ENCODE data around the gene NEDD1. TPM values are rescaled to one million over a fixed set of nuclear protein-coding genes. Genes with fewer than 3 reads are reported as not detected.

NEDD1 gene
- total RNA-seq, 1 donor from 2014 or later: 31.3 TPM

DNA sequence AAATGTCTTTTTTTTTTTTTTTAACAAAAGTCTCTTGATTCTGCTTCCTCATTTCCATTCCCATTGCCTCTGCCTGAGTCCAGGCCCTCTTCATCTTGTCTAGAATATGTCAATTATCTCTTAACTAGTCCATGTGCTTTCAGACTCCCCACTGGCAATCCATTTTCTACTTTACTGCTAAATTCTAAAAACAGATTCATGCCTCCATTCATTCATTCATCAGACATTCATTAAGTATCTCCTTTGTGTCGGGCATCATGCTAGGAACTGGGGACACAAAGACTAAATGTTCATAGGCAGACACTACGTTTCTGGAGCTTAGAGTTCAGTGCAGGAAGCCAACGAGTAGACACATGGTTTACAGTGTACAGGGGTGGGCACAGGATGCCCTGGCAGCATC is 9.6 kb upstream of the NEDD1 start:
- Histone ChIP-seq H3K4me3 (ENCODE audit: insufficient read depth, low read depth, low read length) (no peak overlapping the region), H3K27me3 (ENCODE audit: insufficient read depth, low read length) (no peaks in the 10 kb centered on the region), H3K4me1 (ENCODE audit: insufficient read depth, low read length) (no peaks in the 10 kb centered on the region), H4K20me1 (ENCODE audit: insufficient read depth, low read length) (no peaks in the 10 kb centered on the region), H2AFZ (ENCODE audit: low read depth, low read length) (no peak overlapping the region), H3K9ac (ENCODE audit: low read length) (no peak overlapping the region), H3K79me2 (ENCODE audit: insufficient read depth, low read length) (no peaks in the 10 kb centered on the region), H3K36me3 (ENCODE audit: insufficient read depth, low read length) (no peaks in the 10 kb centered on the region), H3K27ac (ENCODE audit: low read depth, low read length) (no peak overlapping the region), H3K4me2 (ENCODE audit: low read length) (no peak overlapping the region), H3K9me3 (ENCODE audit: insufficient read depth, low read depth, low read length) (no peaks in the 10 kb centered on the region)
- FAIRE-seq: no peak
- Mint-ChIP-seq H3K4me3 (ENCODE audit: unreplicated experiment) (no peak overlapping the region), H3K27ac (ENCODE audit: unreplicated experiment) (no peak overlapping the region), H3K27me3 (ENCODE audit: low read depth, unreplicated experiment) (peaks cover 2% of the 10 kb centered on the region), H3K9me3 (ENCODE audit: unreplicated experiment) (peaks cover 8% of the 10 kb centered on the region), H3K4me1 (ENCODE audit: low read depth, unreplicated experiment) (no peaks in the 10 kb centered on the region), H3K36me3 (ENCODE audit: low read depth, unreplicated experiment) (no peaks in the 10 kb centered on the region)
- TF ChIP-seq CTCF (IDR thresholded peaks at IDR 0.05; ENCODE audit: insufficient read depth, low read depth, low read length) (no peak), EZH2 (IDR thresholded peaks at IDR 0.05; ENCODE audit: insufficient read depth, low read length) (no peak)
- no peak for DNase-seq (ENCODE audit: low read depth)

DNA sequence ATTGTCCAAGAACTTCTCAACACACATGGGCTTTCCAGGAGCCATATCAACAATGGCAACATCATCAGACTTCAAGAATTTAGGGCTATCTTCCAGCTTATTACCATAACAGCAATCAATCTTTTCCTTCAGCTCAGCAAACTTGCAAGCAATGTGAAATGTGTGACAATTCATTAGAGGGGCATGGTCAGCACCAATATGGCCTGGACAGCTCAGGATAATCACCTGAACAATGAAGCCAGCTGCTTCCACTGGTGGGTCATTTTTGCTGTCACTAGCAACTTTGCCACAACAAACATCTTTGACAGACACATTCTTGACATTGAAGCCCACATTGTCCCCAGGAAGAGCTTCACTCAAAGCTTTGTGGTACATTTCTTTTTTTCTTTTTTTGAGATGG is 5.9 kb upstream of the NEDD1 start:
- Histone ChIP-seq H3K4me1 (ENCODE audit: insufficient read depth, low read length) (no peaks in the 10 kb centered on the region), H4K20me1 (ENCODE audit: insufficient read depth, low read length) (no peaks in the 10 kb centered on the region), H3K4me2 (ENCODE audit: low read length) (no peak overlapping the region), H3K9ac (ENCODE audit: low read length) (no peak overlapping the region), H3K27ac (ENCODE audit: low read depth, low read length) (no peak overlapping the region), H3K9me3 (ENCODE audit: insufficient read depth, low read depth, low read length) (no peaks in the 10 kb centered on the region), H3K36me3 (ENCODE audit: insufficient read depth, low read length) (no peaks in the 10 kb centered on the region), H3K4me3 (ENCODE audit: insufficient read depth, low read depth, low read length) (no peak overlapping the region), H3K79me2 (ENCODE audit: insufficient read depth, low read length) (no peaks in the 10 kb centered on the region), H2AFZ (ENCODE audit: low read depth, low read length) (no peak overlapping the region), H3K27me3 (ENCODE audit: insufficient read depth, low read length) (no peaks in the 10 kb centered on the region)
- H3K27ac Mint-ChIP-seq (ENCODE audit: unreplicated experiment): no peak overlapping the region
- no peaks in the 10 kb centered on the region for H3K4me1 Mint-ChIP-seq (ENCODE audit: low read depth, unreplicated experiment)
- H3K27me3 Mint-ChIP-seq (ENCODE audit: low read depth, unreplicated experiment): no peaks in the 10 kb centered on the region
- DNase-seq (ENCODE audit: low read depth) (no peak), FAIRE-seq (no peak)
- no peaks in the 10 kb centered on the region for H3K36me3 Mint-ChIP-seq (ENCODE audit: low read depth, unreplicated experiment)
- no peak for TF ChIP-seq EZH2 (IDR thresholded peaks at IDR 0.05; ENCODE audit: insufficient read depth, low read length)
- no peak for TF ChIP-seq CTCF (IDR thresholded peaks at IDR 0.05; ENCODE audit: insufficient read depth, low read depth, low read length)
- peaks cover 3% of the 10 kb centered on the region for H3K9me3 Mint-ChIP-seq (ENCODE audit: unreplicated experiment)
- H3K4me3 Mint-ChIP-seq (ENCODE audit: unreplicated experiment): no peak overlapping the region

GRCh38 chr12:96902076-96902475 is 5.0 kb upstream of the NEDD1 start:
- FAIRE-seq: no peak
- H3K4me2 ChIP-seq (ENCODE audit: low read length): no peak overlapping the region

More at GRCh38 chr12:96902076-96902475, 5.0 kb upstream of the NEDD1 start:
- H3K4me1 Mint-ChIP-seq (ENCODE audit: low read depth, unreplicated experiment): no peaks in the 10 kb centered on the region
- H2AFZ ChIP-seq (ENCODE audit: low read depth, low read length): no peak overlapping the region
- TF ChIP-seq EZH2 (IDR thresholded peaks at IDR 0.05; ENCODE audit: insufficient read depth, low read length): no peak
- no peak for TF ChIP-seq CTCF (IDR thresholded peaks at IDR 0.05; ENCODE audit: insufficient read depth, low read depth, low read length)
- H3K9me3 Mint-ChIP-seq (ENCODE audit: unreplicated experiment): peaks cover 3% of the 10 kb centered on the region
- no peak overlapping the region for H3K9ac ChIP-seq (ENCODE audit: low read length)
- no peak overlapping the region for H3K4me3 ChIP-seq (ENCODE audit: insufficient read depth, low read depth, low read length)
- no peaks in the 10 kb centered on the region for H4K20me1 ChIP-seq (ENCODE audit: insufficient read depth, low read length)
- no peaks in the 10 kb centered on the region for H3K4me1 ChIP-seq (ENCODE audit: insufficient read depth, low read length)
- DNase-seq (ENCODE audit: low read depth): no peak
- H3K36me3 ChIP-seq (ENCODE audit: insufficient read depth, low read length): no peaks in the 10 kb centered on the region
- H3K27ac ChIP-seq (ENCODE audit: low read depth, low read length): no peak overlapping the region
- no peak overlapping the region for H3K4me3 Mint-ChIP-seq (ENCODE audit: unreplicated experiment)
- no peaks in the 10 kb centered on the region for H3K27me3 ChIP-seq (ENCODE audit: insufficient read depth, low read length)
- H3K9me3 ChIP-seq (ENCODE audit: insufficient read depth, low read depth, low read length): no peaks in the 10 kb centered on the region
- H3K36me3 Mint-ChIP-seq (ENCODE audit: low read depth, unreplicated experiment): no peaks in the 10 kb centered on the region
- H3K27ac Mint-ChIP-seq (ENCODE audit: unreplicated experiment): no peak overlapping the region
- H3K79me2 ChIP-seq (ENCODE audit: insufficient read depth, low read length): no peaks in the 10 kb centered on the region
- H3K27me3 Mint-ChIP-seq (ENCODE audit: low read depth, unreplicated experiment): no peaks in the 10 kb centered on the region
